ENCODE data around the gene PPM1H. TPM values are rescaled to one million over a fixed set of nuclear protein-coding genes. Genes with fewer than 3 reads are reported as not detected.

The PPM1H gene
- total RNA-seq, 6 experiments from 2014 or later = 7.0 to 20.9 (median 8.4) TPM

DNA sequence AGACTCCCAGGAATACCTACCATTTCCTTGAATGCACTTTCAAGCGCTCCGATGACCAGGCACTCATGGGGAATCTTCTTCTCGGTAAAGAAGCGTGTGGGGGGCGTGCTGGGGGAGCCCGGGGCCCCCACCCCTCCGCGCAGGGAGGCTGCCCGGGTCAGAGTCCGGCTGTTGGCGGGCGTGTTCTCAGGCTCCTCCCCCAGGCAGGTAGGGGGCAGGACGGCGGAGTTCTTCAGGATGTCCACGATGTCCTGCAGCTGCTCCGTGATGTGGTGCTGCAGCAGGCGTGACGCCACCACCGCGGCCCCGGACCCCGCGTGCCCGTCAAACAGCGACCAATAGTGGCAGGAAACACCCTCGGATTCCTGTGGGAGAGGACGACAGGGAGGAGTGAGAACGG lies 133.2 kb downstream of the PPM1H start:
- peak; percentile 17; the same call in 1 of the 2 replicates for TF ChIP-seq CTCF (IDR thresholded peaks at IDR 0.05)
- DNase-seq = no peak
- Mint-ChIP-seq H3K9me3 (no peaks in the 10 kb centered on the region), H3K4me3 (no peak overlapping the region), H3K27ac (no peak overlapping the region), H3K4me1 (ENCODE audit: low read depth) (peaks cover 26% of the 10 kb centered on the region), H3K36me3 (ENCODE audit: low read depth) (no peaks in the 10 kb centered on the region), H3K27me3 (ENCODE audit: insufficient read depth) (peaks cover 2% of the 10 kb centered on the region)

GRCh38 chr12:62800707-62801400 lies 134.1 kb downstream of the PPM1H start:
- DNase-seq = no peak
- no peaks in the 10 kb centered on the region for H3K36me3 Mint-ChIP-seq (ENCODE audit: low read depth)

DNA sequence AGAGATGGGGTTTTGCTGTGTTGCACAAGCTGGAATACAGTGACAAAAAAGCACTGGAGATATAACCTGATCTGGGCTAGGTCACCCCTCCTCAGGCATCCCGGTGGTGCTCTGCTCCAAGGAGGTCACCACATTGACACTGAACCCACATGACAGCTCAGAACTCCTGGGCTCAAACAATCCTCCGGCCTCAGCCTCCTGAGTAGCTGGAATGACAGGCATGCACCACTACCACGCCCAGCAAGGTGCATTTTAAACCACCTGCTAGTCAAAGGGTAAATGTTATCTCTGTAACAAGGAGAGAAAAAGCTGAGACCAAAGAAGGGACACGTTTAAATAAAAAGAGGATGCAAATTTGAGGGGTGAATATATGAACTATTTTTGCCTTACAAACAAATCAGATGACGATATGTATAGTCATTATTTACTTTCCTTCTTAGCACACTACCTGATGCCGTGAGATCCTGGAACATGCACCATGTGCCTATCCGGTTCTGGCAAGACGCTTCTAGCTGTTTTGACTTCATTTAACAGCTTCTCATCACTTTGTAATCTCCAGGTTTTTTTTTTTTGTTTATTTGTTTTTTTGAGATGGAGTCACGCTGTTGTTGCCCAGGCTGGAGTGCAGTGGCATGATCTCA lies 135.1 kb downstream of the PPM1H start:
- no peak for DNase-seq
- no peak for TF ChIP-seq CTCF (IDR thresholded peaks at IDR 0.05)
- no peaks in the 10 kb centered on the region for H3K36me3 Mint-ChIP-seq (ENCODE audit: low read depth)
- peaks cover 26% of the 10 kb centered on the region for H3K4me1 Mint-ChIP-seq (ENCODE audit: low read depth)
- H3K27me3 Mint-ChIP-seq (ENCODE audit: insufficient read depth) = peaks cover 2% of the 10 kb centered on the region; the same call in 1 of the 2 replicates
- no peak overlapping the region for H3K27ac Mint-ChIP-seq
- H3K4me3 Mint-ChIP-seq = no peak overlapping the region
- H3K9me3 Mint-ChIP-seq = no peaks in the 10 kb centered on the region

More at GRCh38 chr12:62800707-62801400, 134.1 kb downstream of the PPM1H start:
- Mint-ChIP-seq H3K4me1 (ENCODE audit: low read depth) (peaks cover 26% of the 10 kb centered on the region), H3K27ac (no peak overlapping the region), H3K27me3 (ENCODE audit: insufficient read depth) (peaks cover 2% of the 10 kb centered on the region), H3K4me3 (no peak overlapping the region), H3K9me3 (no peaks in the 10 kb centered on the region)
- no peak for TF ChIP-seq CTCF (IDR thresholded peaks at IDR 0.05)

GRCh38 chr12:62799126-62799736 lies 135.7 kb downstream of the PPM1H start:
- peak; percentile 98 for TF ChIP-seq CTCF (IDR thresholded peaks at IDR 0.05)
- no peaks in the 10 kb centered on the region for H3K36me3 Mint-ChIP-seq (ENCODE audit: low read depth)
- no peaks in the 10 kb centered on the region for H3K9me3 Mint-ChIP-seq
- H3K27me3 Mint-ChIP-seq (ENCODE audit: insufficient read depth) = peaks cover 2% of the 10 kb centered on the region; the same call in 1 of the 2 replicates
- H3K4me1 Mint-ChIP-seq (ENCODE audit: low read depth) = peaks cover 31% of the 10 kb centered on the region
- no peak overlapping the region for H3K4me3 Mint-ChIP-seq
- peak; percentile 38 for DNase-seq
- H3K27ac Mint-ChIP-seq = peak overlapping the region; percentile 25; the same call in 1 of the 2 replicates

- H3K9me3 Mint-ChIP-seq = no peaks in the 10 kb centered on the region
- peaks cover 40% of the 10 kb centered on the region for H3K4me1 Mint-ChIP-seq (ENCODE audit: low read depth)
- H3K4me3 Mint-ChIP-seq = no peak overlapping the region
- peaks cover 2% of the 10 kb centered on the region; the same call in 1 of the 2 replicates for H3K27me3 Mint-ChIP-seq (ENCODE audit: insufficient read depth)
- H3K27ac Mint-ChIP-seq = peak overlapping the region; percentile 62
- H3K36me3 Mint-ChIP-seq (ENCODE audit: low read depth) = no peaks in the 10 kb centered on the region
- DNase-seq = no peak
- TF ChIP-seq CTCF (IDR thresholded peaks at IDR 0.05) = peak; percentile 51
These were observed 140.7 kb downstream of the PPM1H start for GRCh38 chr12:62794218-62794583.

All from HFFc6 (cell line).